Gastroesophageal sphincter (tissue), 4 donors: ENCODE results near the gene SUPT3H. TPM values are rescaled to one million over a fixed set of nuclear protein-coding genes. Genes with fewer than 3 reads are reported as not detected.
"Not testable (repeated sequence)": the region's sequence is repeated elsewhere in the genome, so short reads cannot be mapped to it uniquely, and the experiment has no call there.

Experiments used
- ATAC-seq: fragments of 150-250 bp; one replicate; pipeline ENCODE4 v1.9.1; 2016; ENCODE audit warnings: mild to moderate bottlenecking, moderate library complexity
- H3K27ac ChIP-seq, 4 donors: fragments of 200-600 bp; sonication (generic) in 3 of 4; 1 replicate in 3 of 4; 2 replicates in 1 of 4; pipeline ENCODE4 v1.5.1; 2016 to 2019
- H3K27me3 ChIP-seq: fragments of 200-600 bp; sonication (generic); one replicate; pipeline ENCODE4 v1.5.1; 2019
- H3K36me3 ChIP-seq, 2 donors: fragments of 200-600 bp; sonication (generic); one replicate each; pipeline ENCODE4 v1.5.1; 2019; ENCODE audit warnings: control low read depth in 1 of 2
- H3K4me1 ChIP-seq, 3 donors: fragments of 200-600 bp; sonication (generic); 1 replicate in 2 of 3; 2 replicates in 1 of 3; pipeline ENCODE4 v1.5.1; 2016 to 2019; ENCODE audit warnings: control low read depth in 2 of 3
- H3K4me3 ChIP-seq, 2 donors: fragments of 200-600 bp; sonication (generic); one replicate each; pipeline ENCODE4 v1.5.1; 2019; ENCODE audit warnings: mild to moderate bottlenecking in 1 of 2, moderate library complexity in 1 of 2
- H3K9me3 ChIP-seq, 3 donors: fragments of 200-600 bp; sonication (generic); one replicate each; pipeline ENCODE4 v1.5.1; 2017 to 2019; ENCODE audit warnings: control low read depth in 2 of 3
- EP300 ChIP-seq: sonication (generic); formaldehyde crosslinking; IDR thresholded peaks from one replicate; pipeline ENCODE4 v1.6.1; 2017; ENCODE audit warnings: antibody characterized with exemption, mild to moderate bottlenecking
- POLR2A ChIP-seq, 2 donors: fragments of 450-650 bp; IDR thresholded peaks; one replicate each; pipeline ENCODE4 v1.6.1; 2017; ENCODE audit warnings: antibody characterized with exemption in 2 of 2, mild to moderate bottlenecking in 2 of 2, moderate library complexity in 1 of 2
- POLR2AphosphoS5 ChIP-seq: sonication (generic); formaldehyde crosslinking; IDR thresholded peaks from one replicate; pipeline ENCODE4 v1.6.1; 2017; ENCODE audit warnings: antibody characterized with exemption
- WGBS, 2 donors: methylation state at CpG; one replicate each; pipeline ENCODE4 v1.1.5; 2018; ENCODE audit warnings: low coverage in 1 of 2; 5-methylcytosine and 5-hydroxymethylcytosine counted together
- total RNA-seq, 4 donors: library from RNA; depleted of rRNA; stranded (reverse); fragments of >200 nt; gene quantifications; one replicate each; pipeline ENCODE4 v1.1.0, GENCODE V29; 2016
- TF ChIP-seq, protein P1 (sequence below), 4 experiments: fragments of 200-600 bp in 2 of 4; fragments of 450-650 bp in 2 of 4; sonication (generic) in 1 of 4; IDR thresholded peaks; one replicate each; pipeline ENCODE4 v1.5.1; 2017 to 2019; ENCODE audit warnings: antibody characterized with exemption in 4 of 4, mild to moderate bottlenecking in 2 of 4, moderate library complexity in 2 of 4

The SUPT3H gene
- total RNA-seq, 4 donors from 2014 or later: 3.6 to 13.1 (median 7.6) TPM

DNA sequence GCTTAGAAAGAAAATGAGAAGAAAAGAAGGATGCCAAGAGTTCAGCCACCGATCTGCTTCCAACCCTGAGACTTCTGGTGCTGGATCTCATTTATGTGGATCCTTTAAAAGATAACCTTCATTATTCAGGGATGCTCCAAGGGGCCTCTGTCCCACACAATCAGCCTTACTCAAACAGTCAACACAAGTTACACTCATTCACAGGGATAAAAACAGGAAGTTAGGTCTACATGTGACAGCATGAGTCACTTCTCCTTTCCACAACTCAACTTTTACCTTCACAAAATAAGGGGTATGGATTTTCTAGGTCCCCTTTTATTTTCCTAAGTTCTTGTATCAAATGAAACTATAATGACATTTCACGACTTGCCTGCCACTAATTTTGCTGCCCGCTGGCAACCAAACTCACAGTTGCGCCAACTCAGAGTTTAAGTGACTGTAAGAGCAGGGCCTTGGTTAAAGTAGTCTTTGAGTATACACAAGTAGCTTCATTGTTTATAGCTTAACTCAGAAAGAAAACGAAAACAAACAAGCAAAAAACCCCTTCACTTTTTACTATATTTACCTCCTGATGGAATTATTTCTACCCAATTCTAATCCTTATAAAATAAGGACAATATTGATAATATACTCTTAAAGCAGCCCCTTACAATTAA, 328.4 kb downstream of the SUPT3H start:
- Histone ChIP-seq H3K4me3 (no peak overlapping the region), H3K27me3 (no peaks in the 10 kb centered on the region), H3K27ac (no peak overlapping the region), H3K9me3 (no peaks in the 10 kb centered on the region), H3K36me3 (no peaks in the 10 kb centered on the region), H3K4me1 (no peaks in the 10 kb centered on the region)
- ATAC-seq: no peak
- TF ChIP-seq POLR2A (IDR thresholded peaks at IDR 0.05) (no peak), EP300 (no peak), POLR2AphosphoS5 (no peak)
- TF ChIP-seq, protein P1, sequence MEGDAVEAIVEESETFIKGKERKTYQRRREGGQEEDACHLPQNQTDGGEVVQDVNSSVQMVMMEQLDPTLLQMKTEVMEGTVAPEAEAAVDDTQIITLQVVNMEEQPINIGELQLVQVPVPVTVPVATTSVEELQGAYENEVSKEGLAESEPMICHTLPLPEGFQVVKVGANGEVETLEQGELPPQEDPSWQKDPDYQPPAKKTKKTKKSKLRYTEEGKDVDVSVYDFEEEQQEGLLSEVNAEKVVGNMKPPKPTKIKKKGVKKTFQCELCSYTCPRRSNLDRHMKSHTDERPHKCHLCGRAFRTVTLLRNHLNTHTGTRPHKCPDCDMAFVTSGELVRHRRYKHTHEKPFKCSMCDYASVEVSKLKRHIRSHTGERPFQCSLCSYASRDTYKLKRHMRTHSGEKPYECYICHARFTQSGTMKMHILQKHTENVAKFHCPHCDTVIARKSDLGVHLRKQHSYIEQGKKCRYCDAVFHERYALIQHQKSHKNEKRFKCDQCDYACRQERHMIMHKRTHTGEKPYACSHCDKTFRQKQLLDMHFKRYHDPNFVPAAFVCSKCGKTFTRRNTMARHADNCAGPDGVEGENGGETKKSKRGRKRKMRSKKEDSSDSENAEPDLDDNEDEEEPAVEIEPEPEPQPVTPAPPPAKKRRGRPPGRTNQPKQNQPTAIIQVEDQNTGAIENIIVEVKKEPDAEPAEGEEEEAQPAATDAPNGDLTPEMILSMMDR (IDR thresholded peaks at IDR 0.05): no peak
- WGBS, 2 donors: 88 to 91% methylated on average over 5 of the region's 5 CpGs

DNA sequence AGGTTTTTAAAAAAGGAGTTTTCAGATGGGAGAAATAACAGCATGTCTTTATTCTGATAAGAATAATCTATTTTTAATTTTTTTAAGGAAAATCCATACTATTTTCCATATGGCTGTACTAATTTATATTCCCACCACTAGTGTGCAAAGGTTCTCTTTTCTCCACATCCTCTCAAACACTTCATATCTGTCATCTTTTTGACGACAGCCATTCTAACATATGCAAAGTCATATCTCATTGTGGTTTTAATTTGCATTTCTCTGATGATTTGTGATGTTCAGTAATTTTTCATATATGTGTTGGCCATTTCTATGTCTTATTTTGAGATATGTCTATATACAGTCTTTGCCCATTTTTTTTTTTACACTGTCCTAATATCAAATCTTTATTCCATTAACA, 330.2 kb downstream of the SUPT3H start:
- Histone ChIP-seq H3K27me3 (no peaks in the 10 kb centered on the region), H3K4me1 (no peaks in the 10 kb centered on the region), H3K9me3 (no peaks in the 10 kb centered on the region), H3K4me3 (no peak overlapping the region), H3K27ac (no peak overlapping the region), H3K36me3 (no peaks in the 10 kb centered on the region)
- no peak for ATAC-seq
- TF ChIP-seq POLR2A (IDR thresholded peaks at IDR 0.05) (no peak), POLR2AphosphoS5 (no peak), EP300 (no peak)
- TF ChIP-seq, protein P1 (IDR thresholded peaks at IDR 0.05): no peak
- WGBS, 2 donors: 89 to 100% methylated on average over 1 of the region's 1 CpG

DNA sequence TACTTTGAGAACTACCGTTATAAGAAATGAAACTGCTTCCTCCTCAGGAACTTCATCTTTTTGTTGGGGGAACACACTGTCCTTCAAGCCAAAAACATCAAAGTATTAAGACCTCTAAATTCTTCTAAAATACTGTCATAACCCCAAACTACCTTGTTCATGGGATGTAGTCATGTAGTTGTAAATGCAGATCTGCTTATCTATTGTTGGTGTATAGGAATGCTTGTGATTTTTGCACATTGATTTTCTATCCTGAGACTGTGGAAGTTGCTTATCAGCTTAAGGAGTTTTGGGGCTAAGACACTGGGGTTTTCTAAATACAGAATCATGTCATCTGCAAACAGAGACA, 332.5 kb downstream of the SUPT3H start:
- 71 to 85% methylated on average over 1 of the region's 1 CpG for WGBS, 2 donors
- Histone ChIP-seq H3K27me3 (no peaks in the 10 kb centered on the region), H3K27ac (no peak overlapping the region), H3K9me3 (no peaks in the 10 kb centered on the region), H3K4me1 (no peaks in the 10 kb centered on the region), H3K4me3 (no peak overlapping the region), H3K36me3 (no peaks in the 10 kb centered on the region)
- no peak for ATAC-seq
- TF ChIP-seq POLR2AphosphoS5 (no peak), EP300 (no peak), POLR2A (IDR thresholded peaks at IDR 0.05) (no peak)
- TF ChIP-seq, protein P1 (IDR thresholded peaks at IDR 0.05): no peak

DNA sequence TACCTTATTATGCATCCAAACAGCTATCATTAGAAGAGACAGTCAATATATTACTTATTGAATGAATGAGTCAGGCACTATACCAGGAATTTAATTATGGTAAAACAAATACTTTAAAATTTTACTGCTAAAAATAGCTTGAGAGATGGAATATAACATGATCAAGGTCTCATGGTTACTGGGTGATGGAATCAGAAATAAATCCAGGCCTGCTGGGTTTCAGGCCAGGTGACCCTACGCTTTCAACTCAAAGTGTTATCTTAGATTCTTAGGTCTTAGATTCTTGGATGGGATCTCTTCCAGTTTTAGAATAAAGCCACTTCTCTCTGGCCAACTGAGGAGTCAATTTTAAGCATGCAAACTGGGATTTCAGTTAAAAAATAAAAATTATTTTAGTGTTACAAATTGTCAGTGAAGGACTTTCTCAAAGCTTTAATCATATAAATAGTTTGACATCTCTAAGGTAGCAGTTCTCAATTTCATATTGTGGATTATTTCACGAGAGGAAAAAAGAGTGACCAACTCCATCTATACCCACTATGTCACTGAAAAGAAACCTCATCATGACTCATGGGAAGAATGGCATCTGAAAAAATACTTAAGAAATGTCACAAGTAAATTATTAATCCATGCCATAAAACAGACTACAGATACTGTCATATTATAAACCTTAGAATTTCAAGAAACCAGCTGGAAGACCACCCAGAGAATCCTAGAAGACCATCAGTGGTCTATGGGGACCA, 333.1 kb downstream of the SUPT3H start:
- no peaks in the 10 kb centered on the region for H3K27me3 ChIP-seq
- H3K9me3 ChIP-seq: no peaks in the 10 kb centered on the region
- TF ChIP-seq, protein P1 (IDR thresholded peaks at IDR 0.05): no peak
- TF ChIP-seq POLR2A (IDR thresholded peaks at IDR 0.05) (no peak), POLR2AphosphoS5 (no peak), EP300 (no peak)
- no peak overlapping the region for H3K4me3 ChIP-seq
- no peaks in the 10 kb centered on the region for H3K36me3 ChIP-seq
- H3K4me1 ChIP-seq: no peaks in the 10 kb centered on the region
- no peak overlapping the region for H3K27ac ChIP-seq
- no peak for ATAC-seq
- 84 to 93% methylated on average over 2 of the region's 2 CpGs for WGBS, 2 donors

DNA sequence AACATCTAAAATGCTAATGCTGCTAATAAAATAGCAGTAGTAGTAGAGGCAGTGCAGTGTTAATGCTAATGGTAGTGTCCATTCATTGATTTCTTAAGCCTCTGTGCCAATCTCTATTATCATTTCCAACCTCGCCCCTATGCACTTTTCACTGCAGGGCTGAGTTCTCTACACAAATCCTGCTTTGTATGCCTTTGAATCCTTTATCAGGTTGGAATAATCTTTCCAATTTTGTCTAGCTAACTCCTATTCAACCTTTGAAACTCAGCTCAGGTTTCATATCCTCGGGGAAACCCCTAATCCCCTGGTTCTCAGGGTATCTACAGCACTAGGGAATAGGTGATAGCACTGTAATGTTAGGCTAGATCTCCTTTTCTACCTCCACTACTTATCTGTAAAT, 333.6 kb downstream of the SUPT3H start:
- H3K27ac ChIP-seq: no peak overlapping the region
- 84 to 89% methylated on average over 1 to 2 of the region's 2 CpGs for WGBS, 2 donors
- no peaks in the 10 kb centered on the region for H3K36me3 ChIP-seq
- no peaks in the 10 kb centered on the region for H3K27me3 ChIP-seq
- no peak for ATAC-seq
- no peak overlapping the region for H3K4me3 ChIP-seq
- no peak for TF ChIP-seq POLR2A (IDR thresholded peaks at IDR 0.05)
- TF ChIP-seq, protein P1 (IDR thresholded peaks at IDR 0.05): no peak
- no peak for TF ChIP-seq EP300
- no peak for TF ChIP-seq POLR2AphosphoS5
- no peaks in the 10 kb centered on the region for H3K4me1 ChIP-seq
- H3K9me3 ChIP-seq: no peaks in the 10 kb centered on the region

DNA sequence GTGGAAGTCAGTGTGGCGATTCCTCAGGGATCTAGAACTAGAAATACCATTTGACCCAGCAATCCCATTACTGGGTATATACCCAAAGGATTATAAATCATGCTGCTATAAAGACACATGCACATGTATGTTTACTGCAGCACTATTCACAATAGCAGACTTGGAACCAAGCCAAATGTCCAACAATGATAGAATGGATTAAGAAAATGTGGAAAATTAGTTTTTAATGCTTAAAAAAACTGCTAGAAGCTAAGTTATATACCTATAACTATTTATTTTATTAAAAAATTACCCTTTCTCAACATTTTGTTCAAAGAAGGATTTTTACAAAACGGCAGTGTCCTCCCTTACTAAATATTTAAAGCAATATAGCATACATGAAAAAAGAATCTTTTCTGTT, 335.1 kb downstream of the SUPT3H start:
- H3K4me1 ChIP-seq, H3K9me3 ChIP-seq, ATAC-seq, H3K36me3 ChIP-seq, H3K27me3 ChIP-seq, H3K4me3 ChIP-seq, H3K27ac ChIP-seq: not testable (repeated sequence)
- 94 to 100% methylated on average over 1 to 2 of the region's 2 CpGs for WGBS, 2 donors
